ENCODE results near the gene UAP1L1.

DNA sequence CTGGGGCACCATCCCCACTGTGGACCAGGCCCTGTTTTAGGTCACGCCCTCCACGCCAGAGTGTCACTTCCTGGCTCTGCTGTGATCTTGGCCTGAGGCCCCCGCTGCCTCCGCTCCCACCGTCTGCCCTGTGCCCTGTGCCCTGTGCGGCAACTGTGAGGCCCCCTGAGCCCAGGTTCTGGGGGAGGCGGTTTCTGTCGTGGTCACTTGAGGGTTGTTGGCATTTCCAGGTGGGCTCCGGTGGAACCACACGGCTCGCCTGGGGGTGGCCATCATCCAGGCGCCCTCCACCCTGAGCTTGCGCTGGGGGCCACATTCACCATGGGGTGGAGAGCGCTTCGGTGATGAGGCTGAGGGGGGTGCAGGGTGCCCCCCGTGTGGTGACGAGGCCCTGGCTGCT, 30.7 kb downstream of the UAP1L1 start:
- TF ChIP-seq, protein P1, sequence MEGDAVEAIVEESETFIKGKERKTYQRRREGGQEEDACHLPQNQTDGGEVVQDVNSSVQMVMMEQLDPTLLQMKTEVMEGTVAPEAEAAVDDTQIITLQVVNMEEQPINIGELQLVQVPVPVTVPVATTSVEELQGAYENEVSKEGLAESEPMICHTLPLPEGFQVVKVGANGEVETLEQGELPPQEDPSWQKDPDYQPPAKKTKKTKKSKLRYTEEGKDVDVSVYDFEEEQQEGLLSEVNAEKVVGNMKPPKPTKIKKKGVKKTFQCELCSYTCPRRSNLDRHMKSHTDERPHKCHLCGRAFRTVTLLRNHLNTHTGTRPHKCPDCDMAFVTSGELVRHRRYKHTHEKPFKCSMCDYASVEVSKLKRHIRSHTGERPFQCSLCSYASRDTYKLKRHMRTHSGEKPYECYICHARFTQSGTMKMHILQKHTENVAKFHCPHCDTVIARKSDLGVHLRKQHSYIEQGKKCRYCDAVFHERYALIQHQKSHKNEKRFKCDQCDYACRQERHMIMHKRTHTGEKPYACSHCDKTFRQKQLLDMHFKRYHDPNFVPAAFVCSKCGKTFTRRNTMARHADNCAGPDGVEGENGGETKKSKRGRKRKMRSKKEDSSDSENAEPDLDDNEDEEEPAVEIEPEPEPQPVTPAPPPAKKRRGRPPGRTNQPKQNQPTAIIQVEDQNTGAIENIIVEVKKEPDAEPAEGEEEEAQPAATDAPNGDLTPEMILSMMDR (IDR thresholded peaks at IDR 0.05) = no peak
- TF ChIP-seq POLR2A (IDR thresholded peaks at IDR 0.05) = no peak
